ENCODE results near the gene C19orf81. TPM values are rescaled to one million over a fixed set of nuclear protein-coding genes. Genes with fewer than 3 reads are reported as not detected.

Gene C19orf81
- total and polyA plus RNA-seq, 2 experiments from 2014 or later: 1.6 TPM; not detected in 1

DNA sequence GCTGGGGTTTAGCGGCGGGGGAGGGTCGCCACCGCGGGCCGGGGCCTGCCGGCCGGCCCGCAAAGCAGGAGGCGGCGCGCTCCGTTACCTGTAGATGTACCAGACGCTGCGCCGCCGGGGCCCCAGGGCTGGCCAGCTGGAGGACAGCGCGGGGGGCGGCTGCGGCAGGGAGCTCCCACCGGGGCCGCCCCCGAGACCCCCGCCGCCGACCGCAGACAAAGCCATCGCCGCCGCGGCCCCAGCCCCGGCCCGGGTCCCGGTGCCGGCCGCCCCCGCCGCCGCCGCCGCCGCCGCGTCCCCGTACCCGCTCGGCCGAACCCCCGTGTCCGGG, 45.5 kb downstream of the C19orf81 start:
- WGBS, 2 experiments (ENCODE audit: low coverage in 1 of 2, low lambda C conversion rate in 2 of 2, missing lambda C conversion rate in 2 of 2): 6% methylated on average over 24 of the region's 51 CpGs; no CpG with 5 or more reads in 1 of the 2 experiments
- Histone ChIP-seq H4K20me1 (ENCODE audit: insufficient read depth) (no peaks in the 10 kb centered on the region), H3K27ac (no peak overlapping the region), H2AFZ (no peak overlapping the region), H3K9ac (no peak overlapping the region), H3K4me3 (no peak overlapping the region), H3K79me2 (ENCODE audit: insufficient read depth) (no peaks in the 10 kb centered on the region), H3K4me1 (ENCODE audit: insufficient read depth) (no peaks in the 10 kb centered on the region), H3K27me3 (replicated peaks; ENCODE audit: insufficient read depth) (peaks cover 12% of the 10 kb centered on the region), H3K4me2 (ENCODE audit: unreplicated experiment) (no peak overlapping the region), H3K9me2 (ENCODE audit: insufficient read depth) (no peaks in the 10 kb centered on the region), H3K36me3 (ENCODE audit: low read depth) (no peaks in the 10 kb centered on the region), H3K9me3 (ENCODE audit: low read depth) (no peaks in the 10 kb centered on the region), H3F3A (ENCODE audit: insufficient read depth) (no peaks in the 10 kb centered on the region)
- in situ Hi-C loops (cut with MboI): no loop called here
- no peak for DNase-seq
- TF ChIP-seq EZH2phosphoT487 (IDR thresholded peaks at IDR 0.05; ENCODE audit: insufficient read depth, low read depth) (no peak), EZH2 (IDR thresholded peaks at IDR 0.05; ENCODE audit: insufficient read depth, poor library complexity, severe bottlenecking) (no peak)

- H3K9me2 ChIP-seq (ENCODE audit: insufficient read depth): no peaks in the 10 kb centered on the region
- TF ChIP-seq EZH2phosphoT487 (IDR thresholded peaks at IDR 0.05; ENCODE audit: insufficient read depth, low read depth): no peak
- TF ChIP-seq EZH2 (IDR thresholded peaks at IDR 0.05; ENCODE audit: insufficient read depth, poor library complexity, severe bottlenecking): no peak
- peaks cover 12% of the 10 kb centered on the region for H3K27me3 ChIP-seq (replicated peaks; ENCODE audit: insufficient read depth)
- H3K27ac ChIP-seq: no peak overlapping the region
- no peaks in the 10 kb centered on the region for H4K20me1 ChIP-seq (ENCODE audit: insufficient read depth)
- DNase-seq: peak; percentile 41
- in situ Hi-C loops (cut with MboI): no loop called here
- H3K9me3 ChIP-seq (ENCODE audit: low read depth): no peaks in the 10 kb centered on the region
- H3K79me2 ChIP-seq (ENCODE audit: insufficient read depth): no peaks in the 10 kb centered on the region
- H3K9ac ChIP-seq: no peak overlapping the region
- no peaks in the 10 kb centered on the region for H3K4me1 ChIP-seq (ENCODE audit: insufficient read depth)
- H3K4me2 ChIP-seq (ENCODE audit: unreplicated experiment): no peak overlapping the region
- H3K4me3 ChIP-seq: no peak overlapping the region
- H3K36me3 ChIP-seq (ENCODE audit: low read depth): no peaks in the 10 kb centered on the region
- WGBS, 2 experiments (ENCODE audit: low coverage in 1 of 2, low lambda C conversion rate in 2 of 2, missing lambda C conversion rate in 2 of 2): 2 to 4% methylated on average over 25 to 66 of the region's 81 CpGs
- H2AFZ ChIP-seq: no peak overlapping the region
- H3F3A ChIP-seq (ENCODE audit: insufficient read depth): no peaks in the 10 kb centered on the region
Measured at GRCh38 chr19:50695251-50696093, 46.2 kb downstream of the C19orf81 start.

DNA sequence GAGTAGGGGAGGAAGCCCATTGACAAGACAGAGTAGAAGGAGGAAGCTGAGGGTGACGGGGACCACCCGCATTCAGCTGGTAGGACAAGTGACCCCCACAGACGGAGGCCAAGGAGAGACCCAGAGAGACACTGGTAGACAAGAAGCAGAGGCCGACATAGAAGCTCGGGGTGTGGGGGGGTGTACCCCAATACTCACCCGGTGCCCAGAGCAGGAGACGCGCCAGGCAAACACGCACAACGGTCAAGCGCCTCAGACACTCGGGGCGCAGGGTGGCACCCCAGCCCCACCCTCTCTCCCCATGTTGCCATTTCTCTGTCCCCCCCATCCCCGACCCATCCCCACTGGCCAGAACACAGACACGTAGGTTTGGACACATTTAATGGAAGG, 46.8 kb downstream of the C19orf81 start:
- Histone ChIP-seq H3K9ac (no peak overlapping the region), H4K20me1 (ENCODE audit: insufficient read depth) (no peaks in the 10 kb centered on the region), H3K4me3 (no peak overlapping the region), H3K27me3 (replicated peaks; ENCODE audit: insufficient read depth) (peaks cover 12% of the 10 kb centered on the region), H3F3A (ENCODE audit: insufficient read depth) (no peaks in the 10 kb centered on the region), H2AFZ (no peak overlapping the region), H3K4me2 (ENCODE audit: unreplicated experiment) (no peak overlapping the region), H3K27ac (no peak overlapping the region), H3K36me3 (ENCODE audit: low read depth) (no peaks in the 10 kb centered on the region), H3K4me1 (ENCODE audit: insufficient read depth) (no peaks in the 10 kb centered on the region), H3K79me2 (ENCODE audit: insufficient read depth) (no peaks in the 10 kb centered on the region), H3K9me2 (ENCODE audit: insufficient read depth) (no peaks in the 10 kb centered on the region), H3K9me3 (ENCODE audit: low read depth) (no peaks in the 10 kb centered on the region)
- no peak for DNase-seq
- TF ChIP-seq EZH2phosphoT487 (IDR thresholded peaks at IDR 0.05; ENCODE audit: insufficient read depth, low read depth) (no peak), EZH2 (IDR thresholded peaks at IDR 0.05; ENCODE audit: insufficient read depth, poor library complexity, severe bottlenecking) (no peak)
- 64 to 65% methylated on average over 11 to 15 of the region's 15 CpGs for WGBS, 2 experiments (ENCODE audit: low coverage in 1 of 2, low lambda C conversion rate in 2 of 2, missing lambda C conversion rate in 2 of 2)
- in situ Hi-C loops (cut with MboI): no loop called here

DNA sequence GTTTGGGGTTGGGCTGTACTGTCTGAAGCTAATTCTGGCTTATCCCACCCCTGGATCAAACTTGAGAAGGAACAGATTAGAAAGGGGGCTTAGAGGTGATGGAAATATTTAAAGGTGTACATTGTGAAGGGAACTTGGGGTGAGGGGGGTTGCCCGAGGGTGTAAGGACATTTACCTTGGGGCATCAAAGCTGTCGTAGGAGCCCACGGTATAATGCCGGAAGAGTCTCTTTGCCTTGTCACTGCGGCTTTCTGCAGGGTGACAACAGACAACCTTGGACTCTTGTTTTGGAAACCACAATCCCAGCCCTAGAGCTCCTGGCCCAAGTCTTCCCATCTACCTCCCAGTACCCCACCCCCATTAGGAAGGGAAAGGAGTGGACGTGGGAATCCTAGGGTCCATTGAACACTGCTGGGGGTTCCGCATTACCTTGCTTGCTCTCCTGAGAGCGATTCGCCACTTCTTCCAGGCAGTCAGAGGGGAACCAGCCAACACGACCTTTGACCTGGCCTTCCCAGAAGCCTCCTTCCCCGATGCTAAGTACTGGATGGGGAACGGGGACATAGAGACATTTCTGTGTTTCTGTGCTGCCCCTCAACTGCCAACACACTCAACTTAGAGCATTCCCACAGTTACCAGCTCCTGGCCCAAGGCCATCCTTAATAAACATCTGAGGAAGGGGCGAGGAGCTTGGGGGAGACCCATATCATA, 48.3 kb downstream of the C19orf81 start:
- H3K4me1 ChIP-seq (ENCODE audit: insufficient read depth): no peaks in the 10 kb centered on the region
- H3K36me3 ChIP-seq (ENCODE audit: low read depth): no peaks in the 10 kb centered on the region
- no peak overlapping the region for H3K4me3 ChIP-seq
- H2AFZ ChIP-seq: no peak overlapping the region
- no peaks in the 10 kb centered on the region for H3K79me2 ChIP-seq (ENCODE audit: insufficient read depth)
- H3K27me3 ChIP-seq (replicated peaks; ENCODE audit: insufficient read depth): peaks cover 12% of the 10 kb centered on the region
- in situ Hi-C loops (cut with MboI): no loop called here
- no peaks in the 10 kb centered on the region for H3K9me3 ChIP-seq (ENCODE audit: low read depth)
- no peaks in the 10 kb centered on the region for H3F3A ChIP-seq (ENCODE audit: insufficient read depth)
- H4K20me1 ChIP-seq (ENCODE audit: insufficient read depth): no peaks in the 10 kb centered on the region
- WGBS, 2 experiments (ENCODE audit: low coverage in 1 of 2, low lambda C conversion rate in 2 of 2, missing lambda C conversion rate in 2 of 2): 43 to 50% methylated on average over 12 to 13 of the region's 13 CpGs
- no peak for DNase-seq
- H3K27ac ChIP-seq: no peak overlapping the region
- H3K9ac ChIP-seq: no peak overlapping the region
- no peak overlapping the region for H3K4me2 ChIP-seq (ENCODE audit: unreplicated experiment)
- no peaks in the 10 kb centered on the region for H3K9me2 ChIP-seq (ENCODE audit: insufficient read depth)
- TF ChIP-seq EZH2phosphoT487 (IDR thresholded peaks at IDR 0.05; ENCODE audit: insufficient read depth, low read depth) (no peak), EZH2 (IDR thresholded peaks at IDR 0.05; ENCODE audit: insufficient read depth, poor library complexity, severe bottlenecking) (no peak)

Data from GM23248 (cell line).